Hepatocyte (in vitro differentiated cells): ENCODE measurements around the gene MEA1. TPM values are rescaled to one million over a fixed set of nuclear protein-coding genes. Genes with fewer than 3 reads are reported as not detected.

Experiments used
- DNase-seq: peaks from one replicate; pipeline ENCODE4 v3.0.0-alpha.2; 2016; ENCODE audit warnings: low spot score
- H2AFZ ChIP-seq: fragments of 200-600 bp; sonication (generic); 2 replicates; pipeline ENCODE4 v1.6.0; 2016; ENCODE audit warnings: antibody characterized with exemption, mild to moderate bottlenecking
- H3K27ac ChIP-seq: fragments of 200-600 bp; sonication (generic); 2 replicates; pipeline ENCODE4 v1.5.1; 2016; ENCODE audit warnings: mild to moderate bottlenecking
- H3K27me3 ChIP-seq: fragments of 200-600 bp; sonication (generic); 2 replicates; pipeline ENCODE4 v1.6.1; 2016
- H3K36me3 ChIP-seq: fragments of 200-600 bp; sonication (generic); replicated peaks from 2 replicates; pipeline ENCODE4 v1.5.1; 2016; ENCODE audit warnings: low read depth; ENCODE audit not compliant: insufficient read depth
- H3K4me1 ChIP-seq: fragments of 200-600 bp; sonication (generic); 2 replicates; pipeline ENCODE4 v1.5.1; 2016; ENCODE audit warnings: mild to moderate bottlenecking, moderate library complexity; ENCODE audit not compliant: insufficient read depth
- H3K4me2 ChIP-seq: fragments of 200-600 bp; sonication (generic); 2 replicates; pipeline ENCODE4 v1.6.0; 2016
- H3K4me3 ChIP-seq: fragments of 200-600 bp; sonication (generic); 2 replicates; pipeline ENCODE4 v1.5.1; 2016; ENCODE audit warnings: mild to moderate bottlenecking
- H3K79me2 ChIP-seq: fragments of 200-600 bp; sonication (generic); 2 replicates; pipeline ENCODE4 v1.6.0; 2017; ENCODE audit warnings: mild to moderate bottlenecking
- H3K9me2 ChIP-seq: fragments of 200-600 bp; sonication (generic); replicated peaks from 2 replicates; pipeline ENCODE4 v1.6.0; 2017; ENCODE audit warnings: mild to moderate bottlenecking; ENCODE audit not compliant: insufficient read depth
- H3K9me3 ChIP-seq: fragments of 200-600 bp; sonication (generic); 2 replicates; pipeline ENCODE4 v1.5.1; 2016; ENCODE audit warnings: low read depth, mild to moderate bottlenecking
- H4K20me1 ChIP-seq: fragments of 200-600 bp; sonication (generic); 2 replicates; pipeline ENCODE4 v1.6.0; 2016; ENCODE audit warnings: mild to moderate bottlenecking; ENCODE audit not compliant: insufficient read depth, poor library complexity, severe bottlenecking
- CTCF ChIP-seq: fragments of 200-600 bp; sonication (generic); IDR thresholded peaks from 2 replicates; pipeline ENCODE4 v1.5.1; 2016; ENCODE audit warnings: antibody characterized with exemption, mild to moderate bottlenecking; ENCODE audit not compliant: poor library complexity
- EZH2phosphoT487 ChIP-seq: fragments of 200-600 bp; sonication (generic); IDR thresholded peaks from one replicate; pipeline ENCODE4 v1.6.1; 2018; ENCODE audit warnings: antibody characterized with exemption, mild to moderate bottlenecking, low read depth, moderate library complexity; ENCODE audit not compliant: unreplicated experiment, severe bottlenecking
- WGBS: methylation state at CpG from one replicate; pipeline ENCODE4 v1.1.6; 2016; ENCODE audit warnings: low lambda C conversion rate; ENCODE audit errors: missing lambda C conversion rate; 5-methylcytosine and 5-hydroxymethylcytosine counted together
- polyA plus RNA-seq: library from polyadenylated mRNA; unstranded; fragments of >200 nt; fragmentation: Nextera tagmentation; extraction: Ambion mirVana; gene quantifications from 2 replicates; pipeline ENCODE4 v1.2.1, GENCODE V29; 2016
- total RNA-seq: library from RNA; depleted of rRNA; stranded (reverse); fragments of >200 nt; gene quantifications from 2 replicates; pipeline ENCODE4 v1.2.3, GENCODE V29; 2014

Gene MEA1
- total and polyA plus RNA-seq, 2 experiments from 2014 or later, result 73.3 to 127 TPM

- Histone ChIP-seq H3K4me2 (no peak overlapping the region), H3K9me2 (no peaks in the 10 kb centered on the region), H2AFZ (no peak overlapping the region), H3K36me3 (no peaks in the 10 kb centered on the region), H3K4me1 (peaks cover 14% of the 10 kb centered on the region), H3K27me3 (no peaks in the 10 kb centered on the region), H3K4me3 (no peak overlapping the region), H4K20me1 (no peaks in the 10 kb centered on the region), H3K9me3 (no peaks in the 10 kb centered on the region), H3K79me2 (no peaks in the 10 kb centered on the region), H3K27ac (no peak overlapping the region)
- DNase-seq, result no peak
- WGBS, result 94% methylated on average over 12 of the region's 12 CpGs
- TF ChIP-seq EZH2phosphoT487, result no peak
- TF ChIP-seq CTCF, result no peak
Measured at GRCh38 chr6:42962096-42962495, 51.6 kb downstream of the MEA1 start.

Other genes starting within 250 kb of the MEA1 start
- gene BICRAL, start 231.9 kb downstream of the MEA1 start, total RNA-seq, result 6.3 and 8.1 TPM in 2 replicates
- gene BICRAL, start 231.9 kb downstream of the MEA1 start, polyA plus RNA-seq, result 2.1 and 3.1 TPM in 2 replicates
- gene RPL7L1, start 134.3 kb downstream of the MEA1 start, total RNA-seq, result 94.9 and 111 TPM in 2 replicates
- 63.0 and 69.5 TPM in 2 replicates for gene RPL7L1, start 134.3 kb downstream of the MEA1 start, polyA plus RNA-seq
- gene PTCRA, start 97.9 kb downstream of the MEA1 start, total RNA-seq, result not detected in 2 replicates
- gene PTCRA, start 97.9 kb downstream of the MEA1 start, polyA plus RNA-seq, result not detected in 2 replicates
- gene CNPY3, start 84.5 kb downstream of the MEA1 start, total RNA-seq, result 53.8 and 71.8 TPM in 2 replicates
- gene CNPY3, start 84.5 kb downstream of the MEA1 start, polyA plus RNA-seq, result 137 and 152 TPM in 2 replicates
- 4.4 and 6.5 TPM in 2 replicates for gene GNMT, start 53.2 kb downstream of the MEA1 start, total RNA-seq
- 10.4 and 16.2 TPM in 2 replicates for gene GNMT, start 53.2 kb downstream of the MEA1 start, polyA plus RNA-seq
- gene PEX6, start 34.8 kb downstream of the MEA1 start, total RNA-seq, result 32.4 and 39.4 TPM in 2 replicates
- 36.0 and 46.1 TPM in 2 replicates for gene PEX6, start 34.8 kb downstream of the MEA1 start, polyA plus RNA-seq
- gene PPP2R5D, start 29.4 kb downstream of the MEA1 start, total RNA-seq, result 35.2 and 40.2 TPM in 2 replicates
- 28.3 and 30.8 TPM in 2 replicates for gene PPP2R5D, start 29.4 kb downstream of the MEA1 start, polyA plus RNA-seq
- gene KLHDC3, start 303 bp upstream of the MEA1 start, total RNA-seq, result 75.5 and 90.5 TPM in 2 replicates
- 92.0 and 99.5 TPM in 2 replicates for gene KLHDC3, start 303 bp upstream of the MEA1 start, polyA plus RNA-seq
- 75.8 and 83.2 TPM in 2 replicates for gene RRP36, start 7.7 kb upstream of the MEA1 start, total RNA-seq
- 72.5 and 73.2 TPM in 2 replicates for gene RRP36, start 7.7 kb upstream of the MEA1 start, polyA plus RNA-seq
- 46.1 and 58.2 TPM in 2 replicates for gene CUL7, start 39.9 kb upstream of the MEA1 start, total RNA-seq
- gene CUL7, start 39.9 kb upstream of the MEA1 start, polyA plus RNA-seq, result 39.2 and 46.4 TPM in 2 replicates
- gene MRPL2, start 45.5 kb upstream of the MEA1 start, total RNA-seq, result 24.7 and 28.8 TPM in 2 replicates
- gene MRPL2, start 45.5 kb upstream of the MEA1 start, polyA plus RNA-seq, result 68.4 and 81.8 TPM in 2 replicates
- gene KLC4, start 45.7 kb upstream of the MEA1 start, total RNA-seq, result 73.4 and 73.5 TPM in 2 replicates
- gene KLC4, start 45.7 kb upstream of the MEA1 start, polyA plus RNA-seq, result 67.5 and 68.9 TPM in 2 replicates
- 108 and 127 TPM in 2 replicates for gene PTK7, start 62.4 kb upstream of the MEA1 start, total RNA-seq
- 159 and 162 TPM in 2 replicates for gene PTK7, start 62.4 kb upstream of the MEA1 start, polyA plus RNA-seq
- 19.1 and 22.0 TPM in 2 replicates for gene SRF, start 157.3 kb upstream of the MEA1 start, total RNA-seq
- gene SRF, start 157.3 kb upstream of the MEA1 start, polyA plus RNA-seq, result 7.4 and 9.3 TPM in 2 replicates
- 13.4 and 26.2 TPM in 2 replicates for gene CUL9, start 168.2 kb upstream of the MEA1 start, total RNA-seq
- 20.1 and 22.3 TPM in 2 replicates for gene CUL9, start 168.2 kb upstream of the MEA1 start, polyA plus RNA-seq
- 105 and 124 TPM in 2 replicates for gene DNPH1, start 215.5 kb upstream of the MEA1 start, total RNA-seq
- 136 and 153 TPM in 2 replicates for gene DNPH1, start 215.5 kb upstream of the MEA1 start, polyA plus RNA-seq
- 0.36 and 1.1 TPM in 2 replicates for gene TTBK1, start 229.5 kb upstream of the MEA1 start, total RNA-seq
- gene TTBK1, start 229.5 kb upstream of the MEA1 start, polyA plus RNA-seq, result 0.34 and 0.52 TPM in 2 replicates